GM19351 (cell line): ENCODE results near the gene ATXN1.
"Not testable (repeated sequence)": the region's sequence is repeated elsewhere in the genome, so short reads cannot be mapped to it uniquely, and the experiment has no call there.

Experiments used
- ATAC-seq: cut with Tn5 transposase; IDR thresholded peaks from one replicate; pipeline ENCODE4 v1.9.1; 2021; ENCODE audit warnings: mild to moderate bottlenecking, moderate library complexity; ENCODE audit not compliant: unreplicated experiment

The ATXN1 gene

DNA sequence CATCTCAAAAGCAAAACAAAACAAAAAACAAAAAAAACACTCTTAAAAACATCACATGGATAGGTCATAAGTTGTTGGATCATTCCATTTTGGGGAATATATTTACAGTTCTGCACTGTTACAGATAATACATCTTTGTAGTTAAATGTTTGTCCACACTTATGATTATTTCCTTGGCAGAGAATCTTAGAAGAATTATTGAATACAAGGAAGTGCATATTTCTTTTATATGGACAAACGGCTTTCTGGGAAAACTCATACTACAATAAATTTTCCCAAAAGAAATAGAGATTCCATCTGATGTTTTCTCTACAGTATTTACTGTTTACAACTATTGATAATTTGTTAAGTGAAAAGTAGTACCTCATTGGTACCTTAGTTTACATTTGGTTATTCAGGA, 489.1 kb downstream of the ATXN1 start:
- ATAC-seq = no peak

DNA sequence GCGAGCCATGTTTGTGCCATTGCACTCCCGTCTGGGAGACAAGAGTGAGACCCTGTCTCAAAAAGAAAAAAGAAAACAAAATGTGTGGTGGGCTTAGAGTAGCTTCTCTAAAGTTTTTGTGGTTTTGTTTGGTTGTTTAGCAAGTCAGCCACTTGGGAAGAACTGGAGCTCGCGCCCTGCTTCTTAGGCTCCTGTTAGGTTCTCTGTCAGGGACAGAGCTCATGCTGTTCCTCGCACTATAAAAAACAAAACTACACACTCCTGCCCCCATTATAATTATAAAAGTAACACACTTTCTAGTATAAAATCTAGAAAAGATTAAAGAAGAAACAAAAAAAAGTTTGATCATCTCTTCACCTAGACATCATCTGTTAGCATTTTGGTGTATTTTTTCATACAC, 489.8 kb downstream of the ATXN1 start:
- no peak for ATAC-seq

DNA sequence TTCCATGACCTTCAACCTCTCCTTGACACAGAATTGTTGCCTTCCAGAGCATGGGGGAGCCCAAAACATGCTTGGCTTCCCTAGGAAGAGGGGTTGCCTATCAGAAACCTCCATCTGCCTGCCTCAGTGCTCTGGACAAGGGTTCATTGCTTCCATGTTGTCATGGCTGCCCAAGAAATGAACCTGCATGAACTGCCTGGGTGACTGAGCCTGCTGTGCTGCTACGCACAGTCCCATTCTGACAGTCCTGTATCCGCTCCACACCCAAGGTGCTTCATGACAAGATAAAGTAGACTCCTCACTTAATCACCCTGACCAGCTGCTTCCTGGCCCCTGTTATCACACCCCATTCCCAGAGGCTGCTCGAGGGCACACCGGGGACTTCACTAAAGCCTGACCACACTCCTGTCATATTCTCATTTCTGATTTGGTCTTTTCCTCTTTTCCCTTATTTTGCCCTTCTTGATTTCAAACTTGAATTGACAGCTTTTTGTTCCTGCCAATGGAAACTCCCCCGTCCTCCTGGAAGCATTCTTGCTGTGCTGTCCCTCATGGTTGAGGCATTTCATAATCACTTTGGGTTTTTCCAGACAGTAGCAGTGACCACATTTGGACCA, 491.0 kb downstream of the ATXN1 start:
- ATAC-seq = no peak

DNA sequence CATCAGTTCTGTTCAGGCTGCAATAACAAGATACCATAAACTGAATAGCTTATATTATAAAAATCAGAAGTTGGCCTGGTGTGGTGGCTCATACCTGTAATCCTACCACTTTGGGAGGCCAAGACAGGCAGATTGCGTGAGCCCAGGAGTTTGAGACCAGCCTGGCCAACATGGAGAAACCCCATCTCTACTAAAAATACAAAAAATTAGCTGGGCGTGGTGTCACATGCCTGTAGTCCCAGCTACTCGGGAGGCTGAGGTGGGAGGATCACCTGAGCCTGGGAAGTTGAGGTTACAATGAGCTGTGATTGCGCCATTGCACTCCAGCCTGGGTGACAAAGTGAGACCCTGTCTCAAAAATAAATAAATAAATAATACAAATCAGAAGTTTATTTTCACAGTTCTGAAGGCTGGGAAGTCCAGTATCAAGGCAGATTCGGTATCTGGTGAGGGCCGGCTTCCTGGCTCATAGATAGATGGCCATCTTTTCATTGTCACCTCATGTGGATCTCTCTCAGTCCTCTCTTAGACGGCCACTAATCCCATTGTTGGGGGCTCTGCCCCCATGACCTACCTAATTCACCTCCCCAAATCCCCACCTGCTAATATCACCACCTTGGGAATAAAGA, 491.7 kb downstream of the ATXN1 start:
- not testable (repeated sequence) for ATAC-seq

DNA sequence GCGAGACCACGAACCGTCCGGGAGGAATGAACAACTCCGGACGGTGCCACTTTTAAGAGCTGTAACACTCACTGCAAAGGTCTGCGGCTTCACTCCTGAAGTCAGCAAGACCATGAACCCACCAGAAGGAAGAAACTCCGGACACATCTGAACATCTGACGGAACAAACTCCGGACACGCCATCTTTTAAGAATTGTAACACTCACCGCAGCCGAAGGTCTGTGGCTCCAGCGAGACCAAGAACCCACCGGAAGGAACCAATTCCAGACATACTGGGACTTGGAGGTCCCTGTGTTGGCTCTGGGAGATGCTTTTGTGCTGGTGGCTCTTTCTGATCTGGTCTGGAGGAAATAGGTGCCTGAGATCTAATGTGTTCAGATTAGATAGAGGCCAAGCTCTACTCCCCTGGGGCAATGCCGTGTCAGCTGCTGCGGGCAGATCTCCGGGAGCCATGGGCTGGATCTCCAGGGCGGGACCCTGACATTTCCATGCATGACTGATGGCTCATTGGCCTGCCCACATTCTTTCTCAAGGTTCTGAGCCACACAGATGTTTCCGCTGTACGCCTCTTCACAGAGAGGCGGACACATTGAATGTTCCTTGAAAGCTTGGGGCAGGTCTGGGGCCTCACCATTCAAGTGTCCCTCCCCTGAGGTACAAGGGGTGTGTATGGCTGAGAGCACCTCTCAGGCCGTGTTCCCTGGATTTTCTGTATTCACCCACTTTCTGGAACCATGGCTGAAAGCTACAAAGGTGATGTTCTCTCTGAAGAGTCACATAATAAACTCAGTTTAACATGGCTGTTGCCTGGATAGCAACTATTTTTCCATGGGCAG, 493.6 kb downstream of the ATXN1 start:
- ATAC-seq = no peak

DNA sequence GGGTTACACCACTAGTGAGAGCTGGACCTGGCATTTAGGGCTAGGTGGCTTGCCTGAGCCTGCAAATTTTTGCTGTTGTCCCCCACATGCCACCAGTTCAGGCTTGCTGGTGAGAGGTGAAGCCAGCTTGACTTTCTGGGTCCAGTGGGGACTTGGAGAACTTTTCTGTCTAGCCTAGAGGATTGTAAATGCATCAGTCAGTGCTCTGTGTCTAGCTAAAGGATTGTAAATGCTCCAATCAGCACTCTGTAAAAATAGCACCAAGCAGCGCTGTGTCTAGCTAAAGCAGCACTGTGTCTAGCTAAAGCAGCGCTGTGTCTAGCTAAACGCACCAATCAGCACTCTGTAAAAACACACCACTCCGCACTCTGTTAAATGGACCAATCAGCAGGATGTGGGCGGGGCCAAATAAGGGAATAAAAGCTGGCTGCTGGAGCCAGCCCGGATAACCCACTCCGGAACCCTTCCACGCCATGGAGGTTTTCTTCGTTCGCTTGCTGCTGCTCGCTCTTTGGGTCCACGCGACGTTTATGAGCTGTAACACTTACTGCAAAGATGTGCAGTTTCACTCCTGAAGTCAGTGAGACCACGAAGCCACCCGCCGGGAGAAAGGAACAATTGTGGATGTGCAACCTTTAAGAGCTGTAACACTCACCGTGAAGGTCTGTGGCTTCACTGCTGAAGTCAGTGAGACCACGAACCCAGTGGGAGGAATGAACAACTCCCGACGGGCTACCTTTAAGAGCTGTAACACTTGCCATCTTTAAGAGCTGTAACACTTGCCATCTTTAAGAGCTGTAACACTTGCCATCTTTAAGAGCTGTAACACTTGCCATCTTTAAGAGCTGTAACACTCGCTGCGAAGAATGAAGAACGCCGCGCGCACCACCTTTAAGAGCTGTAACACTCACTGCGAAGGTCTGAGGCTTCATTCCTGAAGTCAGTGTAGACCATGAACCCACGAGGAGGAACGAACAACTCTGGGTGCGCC, 495.6 kb downstream of the ATXN1 start:
- ATAC-seq = no peak

DNA sequence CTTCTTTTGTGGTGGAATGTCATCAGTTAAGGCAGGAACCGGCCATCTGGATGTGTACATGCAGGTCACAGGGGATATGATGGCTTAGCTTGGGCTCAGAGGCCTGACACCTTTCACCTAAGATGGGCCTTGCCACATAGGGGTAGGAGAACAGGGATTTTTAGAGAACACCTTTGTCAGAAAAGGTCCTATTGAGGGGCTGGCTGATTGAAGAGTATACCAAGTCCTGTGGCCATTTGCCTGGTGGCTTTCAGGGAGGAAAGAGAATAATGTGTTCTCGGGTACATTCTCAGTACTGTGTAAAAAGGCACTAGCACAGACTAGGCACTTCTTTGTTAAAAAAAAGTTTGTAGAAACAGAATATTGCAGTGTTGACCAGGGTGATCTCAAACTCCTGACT, 496.5 kb downstream of the ATXN1 start:
- no peak for ATAC-seq

DNA sequence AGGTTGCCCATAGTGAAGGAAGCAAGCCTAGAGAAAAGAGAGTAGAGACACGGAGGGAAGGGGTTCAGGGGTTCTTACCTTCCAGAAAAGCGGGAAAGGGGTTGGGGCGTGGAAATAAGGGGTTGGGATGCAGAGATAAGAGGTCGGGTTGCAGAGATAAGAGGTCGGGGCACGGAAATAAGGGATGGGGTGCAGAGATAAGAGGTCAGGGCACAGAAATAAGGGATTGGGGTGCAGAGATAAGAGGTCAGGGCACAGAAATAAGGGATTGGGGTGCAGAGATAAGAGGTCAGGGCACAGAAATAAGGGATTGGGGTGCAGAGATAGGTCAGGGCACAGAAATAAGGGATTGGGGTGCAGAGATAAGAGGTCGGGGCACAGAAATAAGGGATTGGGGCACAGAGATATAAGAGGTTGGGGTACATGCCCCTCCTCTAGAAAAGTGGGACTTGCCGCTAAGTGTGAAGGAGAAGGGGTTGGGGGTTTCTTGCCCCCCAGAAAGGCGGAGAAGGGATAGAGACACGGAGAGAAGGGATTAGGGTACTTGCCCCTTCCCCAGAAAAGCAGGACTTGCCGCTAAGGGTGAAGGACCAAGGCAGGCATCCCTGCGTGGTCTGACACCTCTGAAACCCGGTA, 497.7 kb downstream of the ATXN1 start:
- not testable (repeated sequence) for ATAC-seq

DNA sequence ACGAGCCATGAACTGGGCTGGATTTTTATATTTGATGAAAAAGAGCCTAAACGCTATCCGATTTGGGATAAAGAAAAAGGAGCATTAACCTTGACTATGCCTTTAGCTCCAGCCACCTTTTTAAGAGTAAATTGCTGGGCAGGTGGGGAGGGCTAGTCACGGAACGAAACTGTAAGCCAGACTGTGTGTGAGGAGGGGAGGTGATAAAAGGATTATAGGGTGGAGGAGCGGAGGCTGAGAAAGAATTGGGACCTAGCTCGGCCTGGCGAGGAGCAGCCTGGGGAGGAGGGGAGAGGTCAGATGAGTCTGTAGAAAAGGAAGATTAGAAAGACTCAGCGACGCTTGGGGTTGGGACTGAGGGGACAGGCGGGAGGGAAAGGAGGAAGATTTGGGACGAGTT, 498.5 kb downstream of the ATXN1 start:
- not testable (repeated sequence) for ATAC-seq

DNA sequence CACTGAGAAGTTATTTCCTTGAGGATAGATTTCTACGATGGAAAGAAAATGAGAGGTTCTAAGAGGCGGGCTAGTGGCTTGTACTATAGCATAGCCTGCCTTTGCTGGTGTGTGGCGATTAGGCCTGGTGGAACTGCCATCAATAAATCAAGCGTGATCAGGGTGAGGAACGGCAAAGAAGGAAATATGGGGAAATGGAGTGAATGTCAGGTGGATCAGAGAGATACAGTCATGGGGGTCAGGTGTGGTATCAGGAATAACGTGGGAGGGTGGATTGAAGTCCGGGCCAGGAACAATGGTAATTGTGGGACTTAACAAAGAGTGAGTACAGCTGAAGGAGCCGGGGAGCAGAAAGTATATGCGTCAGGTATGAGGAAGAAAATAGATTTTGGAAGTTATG, 500.7 kb downstream of the ATXN1 start:
- ATAC-seq = not testable (repeated sequence)

DNA sequence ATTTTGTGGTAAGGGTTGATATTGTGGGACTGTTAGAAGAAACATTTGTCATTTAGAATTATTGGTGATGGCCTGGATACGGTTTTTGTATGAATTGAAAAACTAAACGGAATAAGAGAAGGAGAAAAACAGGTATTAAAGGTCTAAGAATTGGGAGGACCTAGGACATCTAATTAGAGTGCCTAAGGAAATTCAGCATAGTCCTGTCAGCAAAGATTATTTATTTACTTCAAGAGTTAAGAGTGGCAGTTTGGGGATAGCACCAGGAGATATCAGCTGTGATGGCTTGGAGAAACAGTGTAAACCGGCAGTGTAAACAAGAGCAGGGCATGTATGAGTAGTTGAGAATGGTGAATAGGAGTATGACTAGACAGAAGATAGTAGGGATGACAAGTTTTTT, 501.7 kb downstream of the ATXN1 start:
- not testable (repeated sequence) for ATAC-seq

DNA sequence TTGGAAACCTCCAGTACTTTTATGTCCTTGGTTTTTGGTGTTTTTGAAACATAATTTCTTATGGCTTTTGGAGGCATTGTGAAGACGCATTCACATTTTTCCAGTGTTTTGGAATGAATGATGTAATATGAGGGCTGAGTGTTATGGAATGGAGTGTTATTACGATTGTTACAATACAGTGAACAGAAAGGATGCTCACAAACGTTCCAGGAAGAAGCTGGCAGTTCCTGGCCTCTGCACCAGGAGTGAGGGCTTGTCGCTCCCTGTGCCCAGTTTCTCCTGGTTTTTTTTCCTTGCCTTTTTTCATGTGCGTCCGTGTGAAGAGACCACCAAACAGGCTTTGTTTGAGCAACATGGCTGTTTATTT, 502.6 kb downstream of the ATXN1 start:
- ATAC-seq = no peak

DNA sequence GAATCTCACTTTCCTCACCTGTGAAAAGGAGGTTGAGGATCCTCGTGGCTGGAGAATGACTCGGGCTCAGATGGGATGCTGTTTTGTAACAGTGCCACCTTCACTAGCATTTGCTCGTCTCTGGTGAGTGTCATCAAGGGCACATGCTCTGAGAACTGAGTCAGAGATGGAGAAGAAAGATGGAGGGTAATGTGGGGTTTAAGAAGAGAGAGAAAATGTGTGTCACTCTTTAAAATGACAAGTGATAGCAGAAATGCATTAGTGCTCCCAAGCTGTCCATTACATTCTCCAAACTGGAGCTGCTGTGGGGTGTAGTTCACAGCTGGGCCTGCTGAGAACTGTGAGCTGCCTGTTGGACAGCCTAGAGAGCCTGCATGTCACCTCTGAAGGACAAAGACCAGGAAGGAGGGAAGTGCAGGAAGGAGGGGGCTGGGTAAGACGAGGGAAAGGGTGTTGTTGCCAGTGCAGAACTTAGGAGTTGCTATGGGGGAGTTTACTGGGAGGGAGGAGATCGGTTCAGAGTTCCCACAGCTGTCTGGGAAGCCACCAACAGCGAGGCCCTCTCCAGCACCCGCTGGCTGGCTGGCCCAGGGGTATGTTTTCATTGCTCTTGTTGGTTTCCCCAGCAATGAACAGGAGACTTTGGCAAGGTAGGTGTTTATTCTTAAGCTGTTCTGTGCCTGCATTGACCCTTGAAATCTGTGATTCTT, 503.1 kb downstream of the ATXN1 start:
- no peak for ATAC-seq

DNA sequence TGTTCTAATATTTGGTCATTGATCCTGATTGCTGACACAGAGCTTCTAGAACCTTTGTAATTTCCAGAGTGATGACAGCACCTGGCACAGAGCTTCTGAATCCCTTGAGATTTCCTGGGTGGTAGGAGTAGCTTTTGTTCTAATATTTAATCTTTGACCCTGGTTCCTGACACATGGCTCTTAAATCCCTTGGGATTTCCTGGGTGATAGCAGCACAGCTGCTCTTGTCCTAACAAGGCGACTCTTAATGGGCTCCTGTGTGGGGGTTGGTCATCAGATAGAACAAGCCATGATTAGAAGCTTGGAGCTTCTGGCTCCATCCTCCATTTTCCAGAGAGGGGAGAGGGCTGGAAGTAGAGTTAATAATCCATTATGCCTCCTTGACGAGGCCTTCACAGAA, 504.5 kb downstream of the ATXN1 start:
- no peak for ATAC-seq

DNA sequence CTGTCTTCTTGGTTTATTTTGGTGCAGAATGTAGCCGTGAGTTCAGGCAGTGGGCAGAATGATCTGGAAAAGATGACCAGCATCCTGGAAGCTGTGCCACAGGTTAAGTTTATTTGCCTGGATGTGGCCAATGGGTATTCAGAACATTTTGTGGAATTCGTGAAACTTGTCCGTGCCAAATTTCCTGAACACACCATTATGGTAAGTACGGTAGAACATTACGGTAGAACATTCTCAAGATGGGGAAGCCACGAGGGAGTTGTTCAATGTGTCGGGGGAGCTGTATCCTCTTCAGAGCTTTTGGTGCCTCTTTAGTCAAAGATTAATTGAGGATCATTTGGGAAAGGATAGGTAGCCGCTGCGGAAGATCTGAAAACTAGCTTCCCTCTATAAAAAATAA, 506.7 kb downstream of the ATXN1 start:
- no peak for ATAC-seq

DNA sequence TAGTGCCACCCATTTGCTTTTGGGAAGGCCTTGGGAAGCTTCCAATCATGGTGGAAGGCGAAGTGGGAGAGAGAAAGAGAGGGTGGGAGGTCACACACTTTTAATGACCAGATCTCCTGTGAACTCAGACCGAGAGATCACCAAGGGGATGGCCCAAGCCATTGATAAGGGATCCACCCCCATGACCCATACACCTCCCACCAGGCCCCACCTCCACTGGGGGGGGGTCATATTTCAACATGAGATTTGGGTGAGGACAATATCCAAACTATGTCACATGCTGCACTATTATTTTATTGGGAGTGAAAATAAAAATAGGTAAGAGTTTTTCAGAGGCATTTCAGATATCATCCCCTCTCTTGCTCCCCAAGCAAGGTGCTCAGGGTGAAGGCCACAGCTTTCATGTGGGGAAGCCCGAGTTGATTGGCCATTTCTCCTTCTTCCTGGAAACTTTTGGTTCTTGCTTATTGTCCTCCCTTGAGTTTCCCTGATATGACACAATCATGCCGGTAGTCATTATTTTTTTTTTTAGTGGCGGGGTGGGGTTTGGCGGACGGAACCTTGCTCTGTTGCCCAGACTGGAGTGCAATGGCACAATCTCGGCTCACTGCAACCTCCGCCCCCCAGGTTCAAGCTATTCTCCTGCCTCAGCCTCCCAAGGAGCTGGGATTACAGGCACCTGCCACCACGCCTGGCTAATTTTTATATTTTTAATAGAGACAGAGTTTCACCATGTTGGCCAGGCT, 507.7 kb downstream of the ATXN1 start:
- no peak for ATAC-seq

DNA sequence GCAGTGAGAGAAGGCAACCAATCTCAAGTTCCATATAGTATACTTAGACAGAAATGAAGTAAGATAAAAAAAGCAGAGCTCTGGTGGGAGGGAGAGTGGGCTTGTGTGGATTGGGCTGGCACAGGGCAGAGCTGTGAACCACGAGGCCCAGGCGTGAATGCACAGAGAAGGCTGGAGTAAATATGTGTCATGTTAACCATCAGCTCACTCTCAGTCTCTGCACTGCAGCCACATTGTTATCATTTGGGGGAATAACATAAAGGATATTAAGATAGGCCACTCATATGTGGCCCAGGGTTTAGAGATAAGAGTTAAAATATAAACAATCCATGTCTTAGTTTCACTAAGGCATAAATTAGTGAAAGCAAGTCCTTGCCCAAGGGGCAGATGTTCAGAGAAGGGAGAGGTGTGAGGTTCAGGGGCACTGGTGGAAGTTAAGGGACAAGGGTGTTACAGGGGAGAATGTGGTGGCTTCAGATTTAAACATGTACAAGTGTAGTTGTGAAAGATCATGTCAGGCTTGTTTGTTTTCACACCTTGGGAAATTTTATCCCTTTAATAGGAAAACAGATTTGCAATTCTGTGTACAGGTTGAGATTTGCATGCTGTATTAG, 508.5 kb downstream of the ATXN1 start:
- ATAC-seq = no peak

DNA sequence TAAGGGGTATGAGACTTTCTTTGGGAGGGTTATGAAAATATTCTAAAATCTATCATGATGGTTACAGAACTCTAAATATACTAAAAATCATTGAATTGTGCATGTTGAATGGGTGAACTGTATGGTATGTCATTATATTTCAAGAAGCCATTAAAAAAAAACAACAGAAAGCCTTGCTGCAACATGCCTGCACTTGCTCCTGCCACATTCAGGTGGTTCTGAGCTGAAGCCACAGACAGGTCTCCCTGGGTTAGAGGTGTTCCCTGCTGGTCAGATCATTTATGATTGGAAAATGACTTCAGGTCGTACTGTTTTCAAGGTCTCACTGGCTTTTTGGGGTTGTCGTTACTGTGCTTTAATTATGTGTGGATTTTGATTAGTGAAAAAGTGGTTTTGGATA, 509.6 kb downstream of the ATXN1 start:
- ATAC-seq = no peak

DNA sequence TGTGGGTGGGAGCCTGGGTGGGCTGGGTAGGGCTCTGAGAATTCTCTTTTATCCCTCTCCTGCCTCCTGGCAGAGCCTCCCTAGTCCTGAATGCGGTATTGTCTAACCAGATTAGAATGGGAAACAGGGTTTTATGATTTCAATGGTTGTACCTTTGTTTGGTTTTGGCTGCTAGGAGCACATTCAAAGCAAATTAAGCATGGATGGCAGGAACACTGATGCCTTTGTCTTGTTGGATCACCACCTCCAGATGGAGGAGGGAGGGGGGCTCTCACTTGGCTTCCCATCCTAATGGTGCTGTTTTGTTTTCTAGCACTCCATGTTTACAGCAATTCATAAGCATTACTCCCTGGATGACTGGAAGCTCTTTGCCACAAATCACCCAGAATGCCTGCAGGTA, 511.3 kb downstream of the ATXN1 start:
- ATAC-seq = no peak
